GM12878 (cell line): ENCODE data around the gene SLC26A1.

Experiments
- MYC ChIP-seq: IDR thresholded peaks from 2 replicates; pipeline ENCODE4 v1.6.1; 2011; ENCODE audit warnings: mild to moderate bottlenecking, low read length, moderate library complexity, inconsistent platforms; ENCODE audit not compliant: insufficient read depth, insufficient replicate concordance, insufficient read length, severe bottlenecking
- TF ChIP-seq, protein P1 (sequence below), 3 experiments: IDR thresholded peaks in 2 of 3; conservative IDR thresholded peaks in 1 of 3; 2 replicates each; pipeline ENCODE4 v1.5.1; 2011; ENCODE audit warnings: low read depth in 3 of 3, low read length in 3 of 3, mild to moderate bottlenecking in 3 of 3, control low read depth in 2 of 3, moderate library complexity in 2 of 3, inconsistent platforms in 1 of 3, mixed read lengths in 1 of 3; ENCODE audit not compliant: control insufficient read depth in 2 of 3, insufficient read depth in 1 of 3; ENCODE audit errors: extremely low read depth in 1 of 3

DNA sequence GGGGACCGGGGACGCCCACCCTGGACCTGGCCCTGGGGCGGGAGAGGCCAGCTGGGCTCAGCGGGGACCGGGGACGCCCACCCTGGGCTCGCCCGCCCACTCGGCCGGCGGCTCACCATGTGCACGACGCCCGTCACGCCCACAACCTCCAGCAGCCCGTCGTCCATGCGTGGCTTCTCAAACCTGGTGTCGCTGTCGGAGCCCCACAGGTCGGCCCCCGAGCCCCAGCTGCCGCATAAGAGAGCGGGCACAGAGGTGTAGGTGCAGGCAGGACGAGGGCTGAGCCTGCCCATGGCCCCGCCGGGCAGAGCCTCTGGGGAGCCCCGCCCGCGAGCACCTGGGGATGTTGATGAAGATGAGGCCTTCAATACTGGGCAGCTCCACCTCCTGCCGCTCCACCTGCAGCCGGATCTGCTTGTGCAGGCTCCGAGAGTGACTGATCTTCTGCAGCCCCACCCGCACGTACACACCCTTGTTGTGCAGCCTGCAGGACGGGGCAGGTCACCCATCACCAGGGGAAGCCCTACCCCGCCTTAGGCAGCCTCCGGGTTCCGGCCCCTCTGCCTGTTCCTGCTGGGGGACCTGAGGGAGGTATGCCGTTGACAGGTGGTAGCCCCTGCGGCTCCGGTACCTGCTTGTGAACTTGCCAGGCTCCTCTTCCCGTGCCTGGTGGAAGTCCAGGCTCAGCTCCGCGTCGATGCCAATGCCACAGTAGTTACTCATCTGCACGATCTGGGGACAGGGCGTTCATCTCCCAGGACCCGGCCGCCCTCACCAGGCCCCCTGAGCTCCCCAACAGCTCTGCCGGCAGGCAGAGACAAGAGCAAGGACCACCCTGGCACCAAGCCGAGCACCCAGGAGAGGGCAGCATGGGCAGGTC lies 31.6 kb downstream of the SLC26A1 start:
- TF ChIP-seq, protein P1, sequence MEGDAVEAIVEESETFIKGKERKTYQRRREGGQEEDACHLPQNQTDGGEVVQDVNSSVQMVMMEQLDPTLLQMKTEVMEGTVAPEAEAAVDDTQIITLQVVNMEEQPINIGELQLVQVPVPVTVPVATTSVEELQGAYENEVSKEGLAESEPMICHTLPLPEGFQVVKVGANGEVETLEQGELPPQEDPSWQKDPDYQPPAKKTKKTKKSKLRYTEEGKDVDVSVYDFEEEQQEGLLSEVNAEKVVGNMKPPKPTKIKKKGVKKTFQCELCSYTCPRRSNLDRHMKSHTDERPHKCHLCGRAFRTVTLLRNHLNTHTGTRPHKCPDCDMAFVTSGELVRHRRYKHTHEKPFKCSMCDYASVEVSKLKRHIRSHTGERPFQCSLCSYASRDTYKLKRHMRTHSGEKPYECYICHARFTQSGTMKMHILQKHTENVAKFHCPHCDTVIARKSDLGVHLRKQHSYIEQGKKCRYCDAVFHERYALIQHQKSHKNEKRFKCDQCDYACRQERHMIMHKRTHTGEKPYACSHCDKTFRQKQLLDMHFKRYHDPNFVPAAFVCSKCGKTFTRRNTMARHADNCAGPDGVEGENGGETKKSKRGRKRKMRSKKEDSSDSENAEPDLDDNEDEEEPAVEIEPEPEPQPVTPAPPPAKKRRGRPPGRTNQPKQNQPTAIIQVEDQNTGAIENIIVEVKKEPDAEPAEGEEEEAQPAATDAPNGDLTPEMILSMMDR (IDR thresholded peaks at IDR 0.05 in 2 of 3, conservative IDR thresholded peaks at IDR 0.05 in 1 of 3; ENCODE audit: control insufficient read depth in 2 of 3, extremely low read depth in 1 of 3, insufficient read depth in 1 of 3, low read depth in 3 of 3, low read length in 3 of 3): no peak
- TF ChIP-seq MYC: no peak
